Retinal pigment epithelial cell (primary cell): ENCODE measurements around the gene DLG5.

Experiments used
- DNase-seq: peaks from one replicate; pipeline ENCODE4 v3.0.0-alpha.2; 2010; ENCODE audit warnings: low read depth
- H3K4me3 ChIP-seq: 2 replicates; pipeline ENCODE4 v1.5.1; 2011; ENCODE audit warnings: mild to moderate bottlenecking, low read length, control low read depth, moderate library complexity
- TF ChIP-seq, protein P1 (sequence below): conservative IDR thresholded peaks from 2 replicates; pipeline ENCODE4 v1.5.1; 2011; ENCODE audit warnings: low read depth, low read length, control low read depth, inconsistent platforms

Gene DLG5

DNA sequence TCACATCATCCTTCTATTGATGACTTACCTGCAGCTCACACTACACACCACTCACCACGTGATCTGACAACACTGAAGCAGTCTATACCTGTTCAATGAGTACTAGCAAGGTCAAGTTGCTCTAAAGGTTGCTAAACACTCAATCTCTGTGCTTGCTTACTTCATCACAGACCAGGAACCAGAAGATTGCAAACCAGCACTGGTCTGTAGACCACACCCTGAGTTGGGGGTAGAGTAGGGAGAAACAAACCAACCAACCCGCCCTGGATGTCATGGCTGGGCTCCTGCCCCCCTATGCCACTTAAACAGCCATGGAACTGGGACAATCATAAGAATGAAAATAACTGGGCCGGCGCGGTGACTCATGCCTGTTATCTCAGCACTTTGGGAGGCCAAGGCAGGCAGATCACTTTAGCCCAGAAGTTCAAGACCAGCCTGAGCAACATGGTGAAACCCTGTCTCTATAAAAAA, 19.6 kb downstream of the DLG5 start:
- TF ChIP-seq, protein P1, sequence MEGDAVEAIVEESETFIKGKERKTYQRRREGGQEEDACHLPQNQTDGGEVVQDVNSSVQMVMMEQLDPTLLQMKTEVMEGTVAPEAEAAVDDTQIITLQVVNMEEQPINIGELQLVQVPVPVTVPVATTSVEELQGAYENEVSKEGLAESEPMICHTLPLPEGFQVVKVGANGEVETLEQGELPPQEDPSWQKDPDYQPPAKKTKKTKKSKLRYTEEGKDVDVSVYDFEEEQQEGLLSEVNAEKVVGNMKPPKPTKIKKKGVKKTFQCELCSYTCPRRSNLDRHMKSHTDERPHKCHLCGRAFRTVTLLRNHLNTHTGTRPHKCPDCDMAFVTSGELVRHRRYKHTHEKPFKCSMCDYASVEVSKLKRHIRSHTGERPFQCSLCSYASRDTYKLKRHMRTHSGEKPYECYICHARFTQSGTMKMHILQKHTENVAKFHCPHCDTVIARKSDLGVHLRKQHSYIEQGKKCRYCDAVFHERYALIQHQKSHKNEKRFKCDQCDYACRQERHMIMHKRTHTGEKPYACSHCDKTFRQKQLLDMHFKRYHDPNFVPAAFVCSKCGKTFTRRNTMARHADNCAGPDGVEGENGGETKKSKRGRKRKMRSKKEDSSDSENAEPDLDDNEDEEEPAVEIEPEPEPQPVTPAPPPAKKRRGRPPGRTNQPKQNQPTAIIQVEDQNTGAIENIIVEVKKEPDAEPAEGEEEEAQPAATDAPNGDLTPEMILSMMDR = no peak
- no peak for DNase-seq

DNA sequence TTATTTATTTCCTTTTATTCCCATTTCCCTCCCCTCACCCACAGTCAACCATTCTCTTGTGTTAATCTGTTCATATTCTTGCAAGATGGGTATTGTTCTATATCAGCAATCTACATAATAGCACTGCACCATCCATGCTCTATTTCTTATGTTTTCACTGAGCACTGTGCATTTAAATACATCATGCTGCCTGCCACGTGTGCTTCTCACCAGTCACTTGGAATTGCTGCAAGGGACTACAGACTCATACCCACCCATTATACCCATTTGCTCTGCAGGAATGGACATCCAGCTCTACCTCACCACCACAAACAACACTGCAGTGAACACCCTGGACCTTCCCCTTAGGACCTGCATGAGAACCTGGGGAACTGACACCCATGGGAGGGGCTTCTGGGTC, 20.8 kb downstream of the DLG5 start:
- H3K4me3 ChIP-seq = no peak overlapping the region
- TF ChIP-seq, protein P1 = no peak
- no peak for DNase-seq

More for the DNA sequence above, 19.6 kb downstream of the DLG5 start:
- H3K4me3 ChIP-seq = no peak overlapping the region

DNA sequence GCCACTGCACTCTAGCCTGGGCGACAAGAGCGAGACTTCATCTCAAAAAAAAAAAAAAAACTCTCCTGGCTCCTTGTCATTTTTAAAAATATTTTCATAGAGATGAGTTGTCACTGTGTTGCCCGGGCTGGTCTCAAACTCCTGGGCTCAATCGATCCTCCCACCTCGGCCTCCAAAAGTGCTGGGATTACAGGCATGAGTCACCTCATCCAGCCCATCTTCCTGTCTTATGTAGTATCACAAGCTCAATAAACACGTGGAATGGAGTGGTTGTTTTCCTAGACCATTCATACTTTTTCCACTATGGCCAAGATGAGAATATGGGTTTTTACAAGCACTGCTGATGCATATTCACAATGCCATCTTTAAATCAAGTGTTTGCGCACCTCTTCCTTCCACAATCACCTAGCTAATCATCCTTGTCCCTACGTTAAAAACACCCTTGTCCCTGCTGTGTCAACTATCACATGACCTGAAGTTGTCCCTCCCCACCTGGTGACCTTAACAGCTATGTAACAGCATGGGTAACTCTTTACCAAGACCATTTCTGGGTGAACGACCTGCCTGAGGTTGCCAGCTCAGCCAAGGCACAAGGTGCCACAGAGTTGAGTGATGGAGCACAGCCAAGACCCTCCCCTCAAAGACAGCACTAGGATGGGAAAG, 21.3 kb downstream of the DLG5 start:
- no peak overlapping the region for H3K4me3 ChIP-seq
- TF ChIP-seq, protein P1 = no peak
- DNase-seq = no peak

DNA sequence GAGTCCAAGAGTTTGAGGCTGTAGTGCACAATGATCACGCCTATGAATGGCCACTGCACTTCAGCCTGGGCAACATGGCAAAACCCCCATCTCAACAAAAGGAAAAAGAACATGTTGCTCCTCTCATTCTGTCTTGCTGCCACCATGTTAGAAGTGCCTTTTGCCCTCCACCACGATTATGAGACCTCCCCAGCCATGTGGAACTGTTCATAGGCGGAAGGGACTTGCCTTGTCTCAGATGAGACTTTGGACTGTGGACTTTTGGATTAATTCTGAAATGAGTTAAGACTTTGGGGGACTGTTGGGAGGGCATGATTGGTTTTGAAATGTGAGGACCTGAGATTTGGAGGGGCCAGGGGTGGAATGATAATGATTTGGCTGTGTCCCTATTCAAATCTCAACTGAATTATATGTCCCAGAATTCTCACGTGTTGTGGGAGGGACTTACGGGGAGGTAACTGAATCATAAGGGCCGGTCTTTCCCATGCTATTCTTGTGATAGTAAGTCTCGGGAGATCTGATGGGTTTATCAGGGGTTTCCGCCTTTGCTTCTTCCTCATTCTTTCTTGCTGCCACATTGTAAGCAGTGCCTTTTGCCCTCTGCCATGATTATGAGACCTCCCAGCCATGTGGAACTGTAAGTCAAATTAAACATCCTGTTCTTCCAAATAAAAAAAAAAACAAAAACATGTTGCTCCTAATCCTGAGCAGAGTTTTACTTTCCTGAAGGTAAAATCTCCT, 22.3 kb downstream of the DLG5 start:
- H3K4me3 ChIP-seq = no peak overlapping the region
- no peak for DNase-seq
- TF ChIP-seq, protein P1 = no peak

DNA sequence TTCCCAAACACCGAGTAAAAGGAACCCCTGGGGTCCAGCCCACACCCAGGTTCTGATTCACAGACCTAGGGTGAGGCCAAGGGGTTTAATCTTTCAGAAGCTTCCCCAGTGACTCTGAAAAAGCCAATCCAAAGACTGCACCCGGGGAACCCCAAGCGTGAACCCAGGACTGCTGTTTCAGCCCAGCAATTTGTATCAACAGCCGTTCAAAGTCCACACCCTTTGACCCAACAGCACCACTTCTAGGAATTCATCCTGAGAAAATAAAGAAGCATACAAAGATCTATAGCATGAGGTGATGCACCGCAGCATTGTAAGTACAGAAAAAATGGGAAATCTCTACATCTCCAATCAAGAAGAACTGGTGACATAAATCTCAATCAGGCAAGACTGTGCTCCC, 24.4 kb downstream of the DLG5 start:
- no peak for DNase-seq
- TF ChIP-seq, protein P1 = no peak
- no peak overlapping the region for H3K4me3 ChIP-seq

DNA sequence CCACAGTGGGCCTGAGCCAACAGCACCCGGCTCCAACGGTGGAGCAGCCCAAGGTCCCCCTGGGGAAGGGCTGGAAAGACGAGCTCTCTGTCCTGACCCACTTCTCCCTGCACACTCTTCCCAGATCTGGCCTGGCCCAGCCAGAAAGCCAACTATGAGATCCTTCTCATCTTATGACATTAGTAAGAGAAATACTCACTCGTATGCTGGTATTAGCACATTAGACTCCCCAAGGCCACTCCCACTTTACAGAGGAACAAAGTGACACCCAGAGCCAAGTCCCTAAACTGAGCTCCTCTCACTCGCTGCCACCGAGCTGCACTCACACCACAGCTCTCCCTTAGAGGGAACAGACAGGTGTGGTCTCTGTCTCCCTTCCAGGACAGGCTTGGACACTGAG, 24.8 kb downstream of the DLG5 start:
- H3K4me3 ChIP-seq = no peak overlapping the region
- no peak for DNase-seq
- TF ChIP-seq, protein P1 = no peak

DNA sequence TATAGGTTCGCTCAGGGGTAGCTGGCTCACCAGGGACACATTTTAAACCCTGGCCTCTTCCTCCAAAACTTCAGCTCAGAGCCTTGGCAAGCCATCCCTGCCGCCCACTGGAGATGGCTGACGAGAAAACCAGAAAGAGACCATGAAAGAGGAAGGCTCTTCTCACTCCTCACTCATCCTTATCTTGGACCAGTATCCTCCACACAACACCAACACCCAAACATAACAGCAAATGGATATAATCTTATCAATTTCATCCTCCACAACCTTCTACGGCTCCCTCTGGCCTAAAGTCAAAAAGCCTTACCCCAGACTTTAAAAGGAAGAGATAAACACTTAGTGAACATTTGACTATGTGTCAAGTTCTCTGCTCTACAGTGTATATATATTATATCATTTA, 26.9 kb downstream of the DLG5 start:
- TF ChIP-seq, protein P1 = no peak
- DNase-seq = no peak
- no peak overlapping the region for H3K4me3 ChIP-seq
